ENCODE data around the gene HTR3E. TPM values are rescaled to one million over a fixed set of nuclear protein-coding genes. Genes with fewer than 3 reads are reported as not detected.
"Not testable (repeated sequence)": the region's sequence is repeated elsewhere in the genome, so short reads cannot be mapped to it uniquely, and the experiment has no call there.

Gene HTR3E
- total RNA-seq, 1 donor from 2014 or later, result not detected

GRCh38 chr3:184110316-184110725 is 13.5 kb downstream of the HTR3E start:
- H3K27me3 Mint-ChIP-seq (ENCODE audit: unreplicated experiment), result peaks cover 36% of the 10 kb centered on the region
- no peak for DNase-seq (ENCODE audit: extremely low spot score, unreplicated experiment)
- peaks cover 4% of the 10 kb centered on the region for H3K4me1 Mint-ChIP-seq (ENCODE audit: unreplicated experiment)
- H3K4me3 Mint-ChIP-seq (ENCODE audit: unreplicated experiment), result no peak overlapping the region
- no peak overlapping the region for H3K27ac Mint-ChIP-seq (ENCODE audit: unreplicated experiment)
- no peak for TF ChIP-seq CTCF (IDR thresholded peaks at IDR 0.05)
- no peaks in the 10 kb centered on the region for H3K9me3 Mint-ChIP-seq (ENCODE audit: unreplicated experiment)
- H3K36me3 Mint-ChIP-seq (ENCODE audit: unreplicated experiment), result no peaks in the 10 kb centered on the region

GRCh38 chr3:184116017-184116416 is 19.2 kb downstream of the HTR3E start:
- no peak overlapping the region for H3K27ac Mint-ChIP-seq (ENCODE audit: unreplicated experiment)
- no peaks in the 10 kb centered on the region for H3K4me1 Mint-ChIP-seq (ENCODE audit: unreplicated experiment)
- no peaks in the 10 kb centered on the region for H3K36me3 Mint-ChIP-seq (ENCODE audit: unreplicated experiment)
- H3K4me3 Mint-ChIP-seq (ENCODE audit: unreplicated experiment), result no peak overlapping the region
- no peak for TF ChIP-seq CTCF (IDR thresholded peaks at IDR 0.05)
- DNase-seq (ENCODE audit: extremely low spot score, unreplicated experiment), result no peak
- H3K9me3 Mint-ChIP-seq (ENCODE audit: unreplicated experiment), result no peaks in the 10 kb centered on the region
- H3K27me3 Mint-ChIP-seq (ENCODE audit: unreplicated experiment), result peaks cover 56% of the 10 kb centered on the region

- H3K27me3 Mint-ChIP-seq (ENCODE audit: unreplicated experiment), result peaks cover 56% of the 10 kb centered on the region
- H3K4me3 Mint-ChIP-seq (ENCODE audit: unreplicated experiment), result no peak overlapping the region
- no peak overlapping the region for H3K27ac Mint-ChIP-seq (ENCODE audit: unreplicated experiment)
- no peak for TF ChIP-seq CTCF (IDR thresholded peaks at IDR 0.05)
- no peaks in the 10 kb centered on the region for H3K9me3 Mint-ChIP-seq (ENCODE audit: unreplicated experiment)
- H3K4me1 Mint-ChIP-seq (ENCODE audit: unreplicated experiment), result no peaks in the 10 kb centered on the region
- no peaks in the 10 kb centered on the region for H3K36me3 Mint-ChIP-seq (ENCODE audit: unreplicated experiment)
- no peak for DNase-seq (ENCODE audit: extremely low spot score, unreplicated experiment)
These were observed 20.8 kb downstream of the HTR3E start for GRCh38 chr3:184117636-184118035.

- H3K36me3 Mint-ChIP-seq (ENCODE audit: unreplicated experiment), result not testable (repeated sequence)
These were observed 24.2 kb downstream of the HTR3E start for GRCh38 chr3:184121031-184121430.

GRCh38 chr3:184126006-184126405 is 29.1 kb downstream of the HTR3E start:
- TF ChIP-seq CTCF (IDR thresholded peaks at IDR 0.05), result no peak
- Mint-ChIP-seq H3K4me1 (ENCODE audit: unreplicated experiment) (peaks cover 1% of the 10 kb centered on the region), H3K9me3 (ENCODE audit: unreplicated experiment) (no peaks in the 10 kb centered on the region), H3K4me3 (ENCODE audit: unreplicated experiment) (no peak overlapping the region), H3K27me3 (ENCODE audit: unreplicated experiment) (peaks cover 5% of the 10 kb centered on the region), H3K36me3 (ENCODE audit: unreplicated experiment) (no peaks in the 10 kb centered on the region), H3K27ac (ENCODE audit: unreplicated experiment) (no peak overlapping the region)
- no peak for DNase-seq (ENCODE audit: extremely low spot score, unreplicated experiment)

More at GRCh38 chr3:184121031-184121430, 24.2 kb downstream of the HTR3E start:
- H3K4me1 Mint-ChIP-seq (ENCODE audit: unreplicated experiment); H3K9me3 Mint-ChIP-seq (ENCODE audit: unreplicated experiment); H3K27ac Mint-ChIP-seq (ENCODE audit: unreplicated experiment); H3K4me3 Mint-ChIP-seq (ENCODE audit: unreplicated experiment); DNase-seq (ENCODE audit: extremely low spot score, unreplicated experiment): not testable (repeated sequence)
- H3K27me3 Mint-ChIP-seq (ENCODE audit: unreplicated experiment), result peaks cover 33% of the 10 kb centered on the region

GRCh38 chr3:184129012-184129411 is 32.1 kb downstream of the HTR3E start:
- no peaks in the 10 kb centered on the region for H3K36me3 Mint-ChIP-seq (ENCODE audit: unreplicated experiment)
- no peak for DNase-seq (ENCODE audit: extremely low spot score, unreplicated experiment)
- no peak overlapping the region for H3K27ac Mint-ChIP-seq (ENCODE audit: unreplicated experiment)
- H3K4me1 Mint-ChIP-seq (ENCODE audit: unreplicated experiment), result peaks cover 5% of the 10 kb centered on the region
- H3K27me3 Mint-ChIP-seq (ENCODE audit: unreplicated experiment), result peaks cover 1% of the 10 kb centered on the region
- no peak overlapping the region for H3K4me3 Mint-ChIP-seq (ENCODE audit: unreplicated experiment)
- TF ChIP-seq CTCF (IDR thresholded peaks at IDR 0.05), result peak; percentile 50
- no peaks in the 10 kb centered on the region for H3K9me3 Mint-ChIP-seq (ENCODE audit: unreplicated experiment)
